ENCODE data around the gene OR8K3.

OR8K3 gene

DNA sequence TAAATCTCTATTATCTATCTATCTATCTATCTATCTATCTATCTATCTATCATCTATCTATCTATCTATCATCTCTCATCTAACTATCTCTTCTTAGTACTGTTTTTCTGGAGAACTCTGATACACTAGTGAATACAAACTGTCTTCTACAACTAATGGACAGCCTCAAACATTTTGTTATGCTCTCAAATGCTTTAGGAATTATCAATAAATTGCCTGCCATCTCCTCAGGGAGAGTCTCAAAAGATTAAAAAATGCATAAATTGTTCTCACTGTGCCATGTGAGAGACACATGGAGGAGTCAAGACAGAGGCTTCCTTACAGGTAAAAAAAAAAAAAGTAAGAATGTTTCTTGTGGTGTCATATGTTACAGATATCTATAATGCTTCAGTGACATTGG, at the start of gene OR8K3:
TSS of gene OR8K3 (plus strand) at position 301 of the 400 bp plus-strand sequence. CDS start 3,163 bp downstream, outside the sequence.
- DNase-seq, result no peak

DNA sequence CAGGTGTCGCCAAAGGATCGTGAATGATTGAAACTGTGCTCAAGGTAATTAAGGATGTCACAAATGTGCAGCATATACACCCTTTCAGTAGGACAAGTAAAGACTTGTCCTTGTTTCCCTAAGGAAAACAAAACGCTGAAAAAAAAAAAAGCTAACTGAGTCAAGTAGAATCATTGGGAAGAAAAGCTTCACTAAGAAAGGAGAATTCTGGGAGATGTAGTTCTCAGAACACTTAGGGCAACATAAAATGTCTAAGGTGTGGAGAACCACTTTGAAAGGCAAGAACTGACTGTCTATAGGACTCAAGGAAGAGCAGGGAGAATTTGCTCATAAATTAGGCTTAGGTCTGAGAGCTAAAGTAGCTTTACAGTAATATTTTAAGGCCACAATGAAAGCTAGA, 43.9 kb upstream of the OR8K3 start:
- DNase-seq, result no peak

DNA sequence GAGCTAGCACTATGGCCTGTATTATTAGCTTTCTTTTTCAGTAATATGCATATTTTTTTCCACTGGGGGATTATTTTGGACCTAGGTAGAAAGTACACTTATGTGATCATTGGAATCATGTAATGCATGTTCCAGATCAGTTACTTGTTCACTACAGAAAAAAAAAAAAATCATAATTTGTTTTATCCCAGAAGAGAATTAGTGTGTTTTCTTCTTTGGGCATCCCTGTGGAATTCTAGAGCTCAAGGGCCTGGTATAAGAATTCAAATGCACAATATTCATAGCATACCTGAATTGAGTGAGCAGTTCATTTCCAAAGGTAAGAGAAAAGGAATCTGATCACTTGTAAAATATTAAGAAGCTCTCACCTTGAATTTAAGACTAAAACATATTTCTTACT, 41.1 kb upstream of the OR8K3 start, which contains the start of gene OR5T1:
TSS of gene OR5T1 (plus strand) at position 301 of the 400 bp plus-strand sequence. CDS start 1,485 bp downstream, outside the sequence.
- DNase-seq, result no peak

DNA sequence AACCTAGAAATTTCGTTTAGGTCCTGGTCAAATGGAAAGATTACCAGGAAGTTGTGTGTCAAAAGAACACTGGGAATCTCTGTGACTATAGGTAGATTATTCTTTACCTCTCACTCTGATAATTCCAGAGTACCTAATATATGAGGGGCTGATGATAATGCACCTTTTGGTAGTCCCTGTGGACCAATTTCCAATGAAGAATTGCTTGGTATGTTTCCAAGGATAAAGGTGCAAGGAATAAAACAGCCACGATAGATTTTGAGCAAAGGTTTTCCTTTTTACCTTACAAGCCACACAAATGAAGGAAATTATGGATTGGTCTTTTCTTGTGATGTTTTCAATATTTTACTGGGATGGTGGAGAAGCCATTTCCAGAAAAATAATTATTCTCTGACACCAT, 22.8 kb upstream of the OR8K3 start, which contains the start of gene OR8H1:
TSS of gene OR8H1 (minus strand) at position 101 of the 400 bp plus-strand sequence. CDS start 1,192 bp downstream, outside the sequence.
- no peak for DNase-seq

DNA sequence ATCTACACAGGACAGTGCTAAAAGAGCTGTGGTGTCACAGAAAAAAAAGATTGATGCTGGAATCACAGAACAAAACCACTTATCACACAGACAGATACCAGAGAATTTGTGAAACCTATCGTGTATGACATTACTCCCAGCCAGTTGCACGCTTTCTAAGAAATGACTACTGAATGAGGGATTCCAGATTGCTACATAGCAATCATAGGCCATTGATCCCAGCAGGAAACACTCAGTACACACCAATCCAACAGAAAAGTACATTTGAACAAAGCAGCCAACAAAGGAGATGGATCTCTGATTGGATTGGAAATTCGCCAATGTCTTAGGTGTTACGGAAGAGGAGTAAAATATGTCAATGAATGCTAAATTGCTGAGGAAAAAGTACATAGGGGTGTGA, 18.0 kb upstream of the OR8K3 start:
- DNase-seq, result no peak

DNA sequence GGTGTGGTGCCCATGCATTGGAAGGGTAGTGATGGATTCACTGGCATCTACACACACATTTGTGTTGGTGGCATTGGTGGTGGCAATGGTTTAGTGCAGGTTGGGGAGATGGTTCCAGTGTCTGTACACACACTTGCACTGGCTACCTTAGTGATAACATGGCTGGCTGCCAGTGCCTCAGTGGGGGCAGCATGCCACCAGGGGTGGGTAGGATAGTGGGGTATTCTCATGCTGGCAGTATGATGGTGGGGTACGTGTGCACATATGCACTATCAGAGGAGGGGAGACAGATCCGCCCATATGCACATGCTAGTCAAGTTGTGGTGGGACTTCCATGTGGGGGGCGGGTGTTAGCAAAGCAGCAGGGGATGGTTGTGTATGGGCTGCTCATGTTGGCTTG, 7.1 kb upstream of the OR8K3 start:
- DNase-seq, result no peak

DNA sequence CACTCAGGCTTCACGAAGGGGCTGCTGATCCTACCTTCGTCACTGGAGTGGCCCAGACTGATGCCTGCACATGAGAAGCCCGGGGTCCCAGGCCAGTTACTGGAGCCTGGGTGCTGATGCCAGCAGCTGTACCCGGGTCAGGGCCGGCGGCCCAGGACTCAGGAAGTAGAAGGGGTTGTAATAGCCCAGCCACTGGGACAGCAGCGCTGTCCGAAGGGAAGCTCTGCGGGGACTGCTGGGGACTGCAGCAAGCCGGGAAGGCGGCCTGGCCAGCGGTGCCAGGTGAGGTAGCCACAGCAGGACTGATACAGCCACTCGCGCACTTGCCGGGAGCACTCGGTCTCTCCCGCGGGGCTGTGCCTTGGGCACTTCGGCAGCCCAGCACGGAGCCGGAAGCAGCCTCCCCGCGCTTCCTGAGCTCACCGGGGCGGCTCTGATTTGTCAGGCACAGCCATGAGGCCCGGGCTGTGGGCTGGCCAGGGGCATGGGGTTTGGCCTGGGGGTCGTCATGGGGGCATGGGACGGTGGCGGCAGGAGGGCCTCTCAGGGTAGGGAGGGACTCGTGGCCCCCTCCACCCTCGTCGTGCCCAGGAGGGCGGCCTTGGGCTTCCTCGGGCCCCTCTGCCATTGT, 17.0 kb downstream of the OR8K3 start:
- DNase-seq, result no peak

DNA sequence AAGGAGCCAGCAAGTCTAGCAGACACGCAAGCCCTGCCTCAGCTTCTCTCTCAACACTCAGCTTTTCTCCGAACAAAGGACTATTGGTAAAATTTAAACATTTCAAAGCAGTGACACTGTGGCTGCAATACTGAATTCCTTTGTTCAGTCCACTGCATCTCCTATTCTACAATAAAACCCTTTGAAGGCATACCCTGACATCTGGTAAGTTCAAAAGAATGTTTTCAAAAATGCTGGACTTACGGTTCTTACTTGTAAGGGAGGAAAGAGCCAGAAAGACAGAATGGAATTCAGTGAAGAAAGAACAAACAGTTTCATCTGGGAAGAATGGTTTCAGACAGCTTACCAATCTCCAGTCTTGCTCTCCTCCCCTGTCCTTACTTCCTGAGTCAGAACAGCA, 18.2 kb downstream of the OR8K3 start:
- DNase-seq, result no peak

DNA sequence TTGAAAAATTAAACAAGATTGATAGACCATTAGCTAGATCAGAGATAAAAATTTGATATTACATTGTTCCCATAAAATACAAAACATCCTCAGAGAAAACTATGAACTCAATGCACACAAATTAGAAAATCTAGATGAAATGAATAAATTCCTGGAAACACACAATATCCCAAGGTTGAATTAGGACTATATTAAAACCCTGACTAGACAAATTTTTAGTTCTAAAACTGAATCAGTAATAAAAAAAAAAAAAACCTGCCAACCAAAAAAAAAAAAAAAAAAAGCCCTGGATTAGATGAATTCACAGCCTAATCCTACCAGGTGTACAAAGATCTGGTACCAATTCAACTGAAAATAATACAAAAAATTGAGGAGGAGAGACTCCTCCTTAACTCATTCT, 25.3 kb downstream of the OR8K3 start:
- DNase-seq, result no peak

DNA sequence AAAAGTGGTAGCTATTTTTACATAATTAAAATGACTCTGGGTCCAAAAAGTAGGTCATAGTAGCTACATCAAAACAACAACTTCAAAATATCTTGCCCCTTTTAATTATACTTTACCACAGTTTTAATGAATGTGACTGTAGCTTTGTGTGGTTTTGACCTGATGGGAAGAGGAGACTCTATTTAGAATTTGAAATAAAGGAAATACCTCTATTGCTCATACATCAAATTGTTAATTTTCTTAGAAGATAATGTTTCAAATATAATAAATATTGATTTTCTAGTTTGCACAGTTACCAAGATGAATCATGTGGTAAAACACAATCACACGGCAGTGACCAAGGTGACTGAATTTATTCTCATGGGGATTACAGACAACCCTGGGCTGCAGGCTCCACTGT, 30.8 kb downstream of the OR8K3 start, which contains the start of gene OR8K1:
TSS of gene OR8K1 (plus strand) at position 301 of the 400 bp plus-strand sequence. CDS start at position 301, 0 bp downstream.
- no peak for DNase-seq

DNA sequence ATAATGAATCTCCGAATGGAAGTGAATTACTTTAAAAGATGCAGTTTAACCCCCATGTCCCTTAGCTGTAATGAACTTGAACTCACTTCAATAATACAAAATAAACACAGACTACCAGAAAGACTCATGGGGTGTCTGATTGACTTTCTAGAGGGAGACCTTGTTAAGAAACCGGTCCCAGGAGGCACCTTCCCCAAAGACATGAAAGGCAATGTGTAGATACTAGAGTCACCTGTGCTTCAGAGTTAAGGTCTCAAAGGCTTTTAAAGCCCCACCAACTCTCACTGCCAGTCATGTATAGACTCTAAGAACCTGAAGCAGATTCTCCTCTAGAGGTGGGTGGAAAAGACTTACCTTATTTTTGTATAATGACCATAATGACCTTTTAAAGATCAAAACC, 39.0 kb downstream of the OR8K3 start, which contains the start of gene OR8J1:
TSS of gene OR8J1 (plus strand) at position 301 of the 400 bp plus-strand sequence. CDS start 5,956 bp downstream, outside the sequence.
- DNase-seq, result no peak
